H9 (cell line): ENCODE measurements around the gene UFSP2. TPM values are rescaled to one million over a fixed set of nuclear protein-coding genes. Genes with fewer than 3 reads are reported as not detected.

ENCODE experiments used
- DNase-seq: peaks from one replicate; pipeline ENCODE4 v3.0.0-alpha.2; 2017
- H2AFZ ChIP-seq: one replicate; pipeline ENCODE4 v1.6.1; 2013; ENCODE audit warnings: mild to moderate bottlenecking, low read length, control low read depth, moderate library complexity
- H2AK5ac ChIP-seq: 2 replicates; pipeline ENCODE4 v1.6.1; 2013; ENCODE audit warnings: low read length, control low read depth, mixed read lengths; ENCODE audit not compliant: insufficient read length
- H2BK120ac ChIP-seq: one replicate; pipeline ENCODE4 v1.6.1; 2013; ENCODE audit warnings: low read depth, mild to moderate bottlenecking, low read length, control low read depth, inconsistent platforms; ENCODE audit not compliant: poor library complexity, severe bottlenecking
- H2BK12ac ChIP-seq: 2 replicates; pipeline ENCODE4 v1.6.1; 2013; ENCODE audit warnings: low read length, control low read depth, mixed read lengths, low read depth; ENCODE audit not compliant: insufficient read length
- H2BK15ac ChIP-seq: 2 replicates; pipeline ENCODE4 v1.6.1; 2013; ENCODE audit warnings: low read depth, low read length, control low read depth
- H2BK20ac ChIP-seq: one replicate; pipeline ENCODE4 v1.6.1; 2013; ENCODE audit warnings: low read depth, mild to moderate bottlenecking, low read length, control low read depth, inconsistent platforms; ENCODE audit not compliant: poor library complexity, severe bottlenecking
- H2BK5ac ChIP-seq: 2 replicates; pipeline ENCODE4 v1.6.1; 2013; ENCODE audit warnings: low read length, control low read depth, mixed read lengths; ENCODE audit not compliant: insufficient read length
- H3K14ac ChIP-seq: 2 replicates; pipeline ENCODE4 v1.6.1; 2013; ENCODE audit warnings: low read length, control low read depth; ENCODE audit not compliant: insufficient read depth
- H3K18ac ChIP-seq: 2 replicates; pipeline ENCODE4 v1.6.1; 2013; ENCODE audit warnings: low read depth, mild to moderate bottlenecking, mixed read lengths, low read length, control low read depth; ENCODE audit not compliant: insufficient read length
- H3K23ac ChIP-seq: 2 replicates; pipeline ENCODE4 v1.6.1; 2013; ENCODE audit warnings: low read length, control low read depth, mixed read lengths, low read depth; ENCODE audit not compliant: insufficient read length
- H3K23me2 ChIP-seq: 2 replicates; pipeline ENCODE4 v1.6.1; 2013; ENCODE audit warnings: low read depth, mild to moderate bottlenecking, mixed read lengths, low read length, control low read depth; ENCODE audit not compliant: insufficient read length, poor library complexity, severe bottlenecking
- H3K27ac ChIP-seq: 2 replicates; pipeline ENCODE4 v1.5.1; 2013; ENCODE audit warnings: low read length, control low read depth, mixed read lengths, low read depth; ENCODE audit not compliant: insufficient read length
- H3K27me3 ChIP-seq: 2 replicates; pipeline ENCODE4 v1.6.1; 2013; ENCODE audit warnings: low read length, control low read depth, inconsistent platforms; ENCODE audit not compliant: insufficient read depth
- H3K4ac ChIP-seq: 2 replicates; pipeline ENCODE4 v1.6.1; 2013; ENCODE audit warnings: low read depth, mild to moderate bottlenecking, control low read depth, inconsistent platforms, low read length, moderate library complexity
- H3K4me1 ChIP-seq: 2 replicates; pipeline ENCODE4 v1.6.1; 2013; ENCODE audit warnings: low read length, control low read depth, inconsistent platforms; ENCODE audit not compliant: insufficient read depth
- H3K4me2 ChIP-seq: 2 replicates; pipeline ENCODE4 v1.6.1; 2013; ENCODE audit warnings: low read length, control low read depth, mixed read lengths; ENCODE audit not compliant: insufficient read length, insufficient read depth
- H3K56ac ChIP-seq: 2 replicates; pipeline ENCODE4 v1.6.1; 2013; ENCODE audit warnings: low read depth, mild to moderate bottlenecking, mixed read lengths, low read length, control low read depth; ENCODE audit not compliant: insufficient read length
- H3K79me1 ChIP-seq: 2 replicates; pipeline ENCODE4 v1.6.1; 2013; ENCODE audit warnings: low read depth, mild to moderate bottlenecking, moderate library complexity, low read length, control low read depth, inconsistent platforms; ENCODE audit not compliant: insufficient read depth, poor library complexity, severe bottlenecking
- H3K79me2 ChIP-seq: 2 replicates; pipeline ENCODE4 v1.6.1; 2013; ENCODE audit warnings: low read length, control low read depth, inconsistent platforms; ENCODE audit not compliant: insufficient read depth
- H3K9ac ChIP-seq: 2 replicates; pipeline ENCODE4 v1.6.1; 2013; ENCODE audit warnings: low read length, control low read depth, mixed read lengths; ENCODE audit not compliant: insufficient read length; ENCODE audit errors: extremely low read depth
- H3K9me3 ChIP-seq: one replicate; pipeline ENCODE4 v1.6.1; 2013; ENCODE audit warnings: low read depth, low read length, inconsistent platforms; ENCODE audit not compliant: control insufficient read depth
- H3T11ph ChIP-seq: one replicate; pipeline ENCODE4 v1.6.1; 2013; ENCODE audit warnings: mild to moderate bottlenecking, low read length, control low read depth, inconsistent platforms
- H4K20me1 ChIP-seq: one replicate; pipeline ENCODE4 v1.6.1; 2013; ENCODE audit not compliant: control insufficient read depth, insufficient read length, insufficient read depth
- H4K5ac ChIP-seq: 2 replicates; pipeline ENCODE4 v1.6.1; 2013; ENCODE audit warnings: low read depth, mild to moderate bottlenecking, mixed read lengths, low read length, control low read depth; ENCODE audit not compliant: insufficient read length
- H4K8ac ChIP-seq: replicated peaks from 2 replicates; pipeline ENCODE4 v1.6.1; 2013; ENCODE audit warnings: low read length, control low read depth, mixed read lengths, low read depth; ENCODE audit not compliant: insufficient read length
- H4K91ac ChIP-seq: 2 replicates; pipeline ENCODE4 v1.6.1; 2013; ENCODE audit warnings: low read depth, mild to moderate bottlenecking, moderate library complexity, mixed read lengths, low read length, control low read depth; ENCODE audit not compliant: insufficient read length
- H3K27ac Mint-ChIP-seq, 3 experiments: 2 replicates in 2 of 3; 3 replicates in 1 of 3; pipeline ENCODE4 v1.8.0; 2020 to 2021; ENCODE audit warnings: mixed read lengths in 3 of 3, mild to moderate bottlenecking in 1 of 3, moderate library complexity in 1 of 3
- H3K27me3 Mint-ChIP-seq: 2 replicates; pipeline ENCODE4 v1.8.0; 2021; ENCODE audit warnings: low read depth, mild to moderate bottlenecking, moderate library complexity, mixed read lengths
- H3K36me3 Mint-ChIP-seq, 3 experiments: 2 replicates in 2 of 3; 3 replicates in 1 of 3; pipeline ENCODE4 v1.8.0; 2020 to 2021; ENCODE audit warnings: low read depth in 3 of 3, mixed read lengths in 3 of 3; ENCODE audit not compliant: insufficient read depth in 1 of 3
- H3K4me1 Mint-ChIP-seq, 2 experiments: 2 replicates each; pipeline ENCODE4 v1.8.0; 2020; ENCODE audit warnings: mixed read lengths in 2 of 2
- H3K4me3 Mint-ChIP-seq, 2 experiments: 2 replicates in 1 of 2; 3 replicates in 1 of 2; pipeline ENCODE4 v1.8.0; 2020 to 2021; ENCODE audit warnings: mild to moderate bottlenecking in 2 of 2, mixed read lengths in 2 of 2, moderate library complexity in 1 of 2
- H3K9me3 Mint-ChIP-seq, 2 experiments: 2 replicates in 1 of 2; 3 replicates in 1 of 2; pipeline ENCODE4 v1.8.0; 2020; ENCODE audit warnings: mild to moderate bottlenecking in 2 of 2, mixed read lengths in 2 of 2, moderate library complexity in 1 of 2
- CTCF ChIP-seq: fragments of 200-600 bp; sonication (generic); conservative IDR thresholded peaks from 3 replicates; pipeline ENCODE4 v1.8.0; 2021; ENCODE audit warnings: antibody characterized with exemption, mild to moderate bottlenecking
- WGBS: extraction: QIAGEN DNeasy Blood & Tissue Kit; methylation state at CpG from one replicate; pipeline ENCODE4 v1.1.7; 2013; ENCODE audit warnings: missing lambda C conversion rate, low lambda C conversion rate, mixed read lengths; ENCODE audit not compliant: insufficient read length; ENCODE audit errors: extremely low coverage; 5-methylcytosine and 5-hydroxymethylcytosine counted together
- total RNA-seq: library from RNA; stranded (reverse); gene quantifications from 2 replicates; pipeline ENCODE4 v1.2.1, GENCODE V29; 2021

The UFSP2 gene
- total RNA-seq, 1 experiment from 2014 or later = 41.1 TPM

DNA sequence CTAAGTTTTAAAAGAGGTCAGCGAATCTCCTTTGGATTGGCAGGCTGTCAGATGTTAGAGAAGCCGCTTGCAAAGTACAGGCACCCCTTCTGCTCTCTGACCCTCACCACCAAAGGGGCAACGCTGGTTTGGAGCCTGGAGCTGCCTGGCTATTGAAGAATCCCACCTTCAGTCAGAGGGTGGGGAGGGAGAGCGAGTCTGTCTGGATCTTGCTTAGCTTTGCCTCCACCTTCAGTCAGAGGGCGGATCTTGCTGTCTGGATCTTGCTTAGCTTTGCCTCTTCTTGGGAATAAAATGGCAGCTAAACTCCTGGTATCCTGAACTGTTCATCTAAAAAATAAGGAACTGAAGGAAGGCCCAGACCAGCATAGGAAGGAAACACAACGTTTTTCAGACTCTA lies 38.4 kb upstream of the UFSP2 start:
- no peaks in the 10 kb centered on the region for H3K79me1 ChIP-seq
- peaks cover 23 to 28% of the 10 kb centered on the region in 2 experiments for H3K4me1 Mint-ChIP-seq
- H3K4ac ChIP-seq = no peak overlapping the region
- no peak overlapping the region for H3T11ph ChIP-seq
- H3K79me2 ChIP-seq = no peaks in the 10 kb centered on the region
- H2BK120ac ChIP-seq = no peak overlapping the region
- no peaks in the 10 kb centered on the region; a peak in 1 of 5 replicates for H3K9me3 Mint-ChIP-seq
- H4K5ac ChIP-seq = no peak overlapping the region
- no peaks in the 10 kb centered on the region for H3K23me2 ChIP-seq
- H2BK12ac ChIP-seq = no peak overlapping the region
- no peak overlapping the region for H3K9ac ChIP-seq
- H3K27me3 ChIP-seq = no peaks in the 10 kb centered on the region
- no peak overlapping the region for H3K18ac ChIP-seq
- peaks cover 9% of the 10 kb centered on the region for H3K27me3 Mint-ChIP-seq
- H4K91ac ChIP-seq = no peak overlapping the region
- H2AK5ac ChIP-seq = no peak overlapping the region
- H3K4me3 Mint-ChIP-seq = no peak overlapping the region
- DNase-seq = peak; percentile 51
- no peak overlapping the region for H3K27ac ChIP-seq
- H2BK20ac ChIP-seq = no peak overlapping the region
- H3K9me3 ChIP-seq = no peaks in the 10 kb centered on the region
- H4K8ac ChIP-seq = no peak overlapping the region
- H3K14ac ChIP-seq = no peak overlapping the region
- no peak overlapping the region for H2AFZ ChIP-seq
- H3K36me3 Mint-ChIP-seq = peaks cover 0 to 3% (median 0%) of the 10 kb centered on the region in 3 experiments; a peak in 2 of 7 replicates
- H3K23ac ChIP-seq = no peak overlapping the region
- H2BK5ac ChIP-seq = no peak overlapping the region
- H3K4me2 ChIP-seq = no peak overlapping the region
- no peak overlapping the region for H3K56ac ChIP-seq
- H4K20me1 ChIP-seq = no peaks in the 10 kb centered on the region
- no peak overlapping the region for H2BK15ac ChIP-seq
- TF ChIP-seq CTCF = peak; percentile 20; the same call in 1 of the 3 replicates
- WGBS = no CpG with 5 or more reads among the region's 6 CpGs
- H3K4me1 ChIP-seq = no peaks in the 10 kb centered on the region; the same call in 1 of the 2 replicates
- no peak overlapping the region for H3K27ac Mint-ChIP-seq
